Thymus (tissue), 14 donors: ENCODE data around the gene CR2. TPM values are rescaled to one million over a fixed set of nuclear protein-coding genes. Genes with fewer than 3 reads are reported as not detected.

Experiments
- DNase-seq, 9 donors: peaks; one replicate each; pipeline ENCODE4 v3.0.0-alpha.2; 2013; ENCODE audit warnings: low spot score in 9 of 9, low read depth in 6 of 9, missing footprints in 1 of 9
- H3K27ac ChIP-seq, 2 donors: one replicate each; pipeline ENCODE4 v1.5.1; 2013; ENCODE audit warnings: control low read depth in 1 of 2, low read depth in 1 of 2, low read length in 1 of 2, mild to moderate bottlenecking in 1 of 2, moderate library complexity in 1 of 2
- H3K27me3 ChIP-seq, 2 donors: one replicate each; pipeline ENCODE4 v1.5.1; 2013; ENCODE audit warnings: low read length in 1 of 2; ENCODE audit not compliant: control insufficient read depth in 2 of 2, insufficient read depth in 1 of 2
- H3K36me3 ChIP-seq, 2 donors: one replicate each; pipeline ENCODE4 v1.5.1; 2013; ENCODE audit warnings: low read length in 1 of 2, mild to moderate bottlenecking in 1 of 2, moderate library complexity in 1 of 2; ENCODE audit not compliant: control insufficient read depth in 2 of 2, insufficient read depth in 2 of 2
- H3K4me1 ChIP-seq, 2 donors: one replicate each; pipeline ENCODE4 v1.5.1; 2013; ENCODE audit warnings: low read length in 2 of 2; ENCODE audit not compliant: control insufficient read depth in 2 of 2, insufficient read depth in 2 of 2
- H3K4me3 ChIP-seq, 2 donors: one replicate each; pipeline ENCODE4 v1.5.1; 2013; ENCODE audit warnings: low read length in 2 of 2, control low read depth in 1 of 2, mild to moderate bottlenecking in 1 of 2
- H3K9me3 ChIP-seq, 2 donors: one replicate each; pipeline ENCODE4 v1.5.1; 2013; ENCODE audit warnings: low read length in 1 of 2, mild to moderate bottlenecking in 1 of 2; ENCODE audit not compliant: control insufficient read depth in 2 of 2, insufficient read depth in 1 of 2
- WGBS: extraction: QIAGEN DNeasy Blood & Tissue Kit; methylation state at CpG from one replicate; pipeline ENCODE4 v1.1.7; 2013; 5-methylcytosine and 5-hydroxymethylcytosine counted together
- long read RNA-seq, 10 donors: transcript quantifications; one replicate each; lab custom pipeline, GENCODE V29; 2026
- polyA plus RNA-seq: library from polyadenylated mRNA; stranded (reverse); fragments of 200-250 nt; gene quantifications from one replicate; pipeline ENCODE4 v1.2.3, GENCODE V29; 2013
- total RNA-seq: library from RNA; stranded (reverse); fragments of 120-200 nt; gene quantifications from one replicate; pipeline ENCODE4 v1.2.4, GENCODE V29; 2013
- donor health status: healthy.

CR2 gene
- total RNA-seq (8.5 TPM), polyA plus RNA-seq (4.6 TPM)
- long read RNA-seq, donor 1, result 0 reads
- long read RNA-seq, donor 2, partial matches to known transcripts, result 17 of 17 reads
- long read RNA-seq, donor 2, other reads (novel, unspliced or antisense), result 0 of 17 reads
- long read RNA-seq, donor 3, result 0 reads
- long read RNA-seq, donor 4, result 0 reads
- long read RNA-seq, donor 5, full-length matches to known transcripts, result 1 of 1 reads
- long read RNA-seq, donor 5, partial matches to known transcripts, result 0 of 1 reads
- long read RNA-seq, donor 5, other reads (novel, unspliced or antisense), result 0 of 1 reads
- long read RNA-seq, donor 6, partial matches to known transcripts, result 7 of 7 reads
- long read RNA-seq, donor 6, other reads (novel, unspliced or antisense), result 0 of 7 reads
- long read RNA-seq, donor 7, result 0 reads
- long read RNA-seq, donor 8, result 0 reads
- long read RNA-seq, donor 9, result 0 reads
- long read RNA-seq, donor 10, result 0 reads

GRCh38 chr1:207454046-207454964 is at the start of gene CR2:
CR2 (plus strand) TSS chr1:207454328; CDS start chr1:207454419, 91 bp downstream.
- no peaks in the 10 kb centered on the region for H3K36me3 ChIP-seq
- H3K9me3 ChIP-seq, result no peaks in the 10 kb centered on the region
- peak within 1 kb of the TSS; percentile 14 to 43 for H3K27ac ChIP-seq
- H3K4me1 ChIP-seq, result peaks cover 18 to 41% of the 10 kb centered on the region in 2 donors
- H3K27me3 ChIP-seq, result peaks cover 0 to 9% of the 10 kb centered on the region in 2 donors
- H3K4me3 ChIP-seq, result peak within 1 kb of the TSS; percentile 64 to 66
- WGBS, result under 1% methylated on average over 75 of the region's 75 CpGs
- DNase-seq, result peak in 6 of 9 donors; percentile 43 to 80 (median 56)

- Histone ChIP-seq H3K4me3 (no peak overlapping the region), H3K4me1 (no peaks in the 10 kb centered on the region), H3K36me3 (no peaks in the 10 kb centered on the region), H3K9me3 (no peaks in the 10 kb centered on the region), H3K27ac (no peak overlapping the region), H3K27me3 (no peaks in the 10 kb centered on the region)
- WGBS, result 90% methylated on average over 6 of the region's 6 CpGs
- peak in 8 of 9 donors; percentile 34 to 74 (median 40) for DNase-seq
Measured at GRCh38 chr1:207404849-207405525, 49.1 kb upstream of the CR2 start.

GRCh38 chr1:207405814-207406213 is 48.3 kb upstream of the CR2 start:
- Histone ChIP-seq H3K27me3 (no peaks in the 10 kb centered on the region), H3K9me3 (no peaks in the 10 kb centered on the region), H3K4me3 (no peak overlapping the region), H3K27ac (no peak overlapping the region), H3K36me3 (no peaks in the 10 kb centered on the region), H3K4me1 (no peaks in the 10 kb centered on the region)
- no peak for DNase-seq

- Histone ChIP-seq H3K4me1 (no peaks in the 10 kb centered on the region), H3K36me3 (no peaks in the 10 kb centered on the region), H3K9me3 (no peaks in the 10 kb centered on the region), H3K4me3 (no peak overlapping the region), H3K27ac (no peak overlapping the region), H3K27me3 (no peaks in the 10 kb centered on the region)
- DNase-seq, result no peak
- 86% methylated on average over 1 of the region's 1 CpG for WGBS
Measured at GRCh38 chr1:207407655-207408260, 46.4 kb upstream of the CR2 start.

- Histone ChIP-seq H3K4me1 (peaks cover 4 to 10% of the 10 kb centered on the region in 2 donors), H3K36me3 (no peaks in the 10 kb centered on the region), H3K27ac (no peak overlapping the region), H3K9me3 (no peaks in the 10 kb centered on the region), H3K27me3 (no peaks in the 10 kb centered on the region), H3K4me3 (no peak overlapping the region)
- 95% methylated on average over 2 of the region's 2 CpGs for WGBS
- DNase-seq, result no peak
Measured at GRCh38 chr1:207412845-207413244, 41.3 kb upstream of the CR2 start.

GRCh38 chr1:207414606-207415108 is 39.5 kb upstream of the CR2 start:
- peak in 7 of 9 donors; percentile 4 to 76 (median 41) for DNase-seq
- H3K4me3 ChIP-seq, result no peak overlapping the region
- WGBS, result 9% methylated on average over 4 of the region's 4 CpGs
- H3K9me3 ChIP-seq, result no peaks in the 10 kb centered on the region
- H3K36me3 ChIP-seq, result no peaks in the 10 kb centered on the region
- H3K27me3 ChIP-seq, result no peaks in the 10 kb centered on the region
- H3K27ac ChIP-seq, result peak overlapping the region; percentile 28 to 60
- H3K4me1 ChIP-seq, result peaks cover 4 to 10% of the 10 kb centered on the region in 2 donors

- WGBS, result 93% methylated on average over 1 of the region's 1 CpG
- Histone ChIP-seq H3K27me3 (no peaks in the 10 kb centered on the region), H3K36me3 (no peaks in the 10 kb centered on the region), H3K27ac (no peak overlapping the region), H3K9me3 (no peaks in the 10 kb centered on the region), H3K4me1 (peaks cover 4 to 10% of the 10 kb centered on the region in 2 donors), H3K4me3 (no peak overlapping the region)
- DNase-seq, result no peak
Measured at GRCh38 chr1:207417076-207417475, 37.1 kb upstream of the CR2 start.

- H3K27me3 ChIP-seq, result no peaks in the 10 kb centered on the region
- H3K27ac ChIP-seq, result no peak overlapping the region
- peaks cover 4 to 10% of the 10 kb centered on the region in 2 donors for H3K4me1 ChIP-seq
- WGBS, result 73% methylated on average over 1 of the region's 1 CpG
- H3K9me3 ChIP-seq, result no peaks in the 10 kb centered on the region
- H3K4me3 ChIP-seq, result no peak overlapping the region
- no peak for DNase-seq
- no peaks in the 10 kb centered on the region for H3K36me3 ChIP-seq
Measured at GRCh38 chr1:207418351-207418750, 35.8 kb upstream of the CR2 start.
